ENCODE results near the gene SF3A2. TPM values are rescaled to one million over a fixed set of nuclear protein-coding genes. Genes with fewer than 3 reads are reported as not detected.

The SF3A2 gene
- total and polyA plus RNA-seq, 4 donors = 37.2 to 113 (median 63.0) TPM

- H3K27me3 ChIP-seq (ENCODE audit: control insufficient read depth in 3 of 3, insufficient read depth in 3 of 3, low read length in 2 of 3) = no peaks in the 10 kb centered on the region
- no peak overlapping the region for H3K4me3 ChIP-seq
- no peaks in the 10 kb centered on the region for H3K9me3 ChIP-seq (ENCODE audit: control insufficient read depth in 4 of 4, insufficient read depth in 3 of 4, low read length in 3 of 4)
- H3K36me3 ChIP-seq (ENCODE audit: control insufficient read depth in 4 of 4, insufficient read depth in 4 of 4, low read length in 4 of 4) = peaks cover 4 to 31% (median 11%) of the 10 kb centered on the region in 4 donors
- ATAC-seq (ENCODE audit: insufficient read depth, low FRiP score) (no peak), DNase-seq (no peak)
- WGBS, 2 donors = 87 to 88% methylated on average over 9 of the region's 9 CpGs
- H3K4me1 ChIP-seq (ENCODE audit: control insufficient read depth in 5 of 5, insufficient read depth in 5 of 5, low read length in 5 of 5) = peaks cover 0 to 35% (median 14%) of the 10 kb centered on the region in 5 donors
- no peak overlapping the region for H3K9ac ChIP-seq (ENCODE audit: insufficient read depth in 1 of 2, low read length in 2 of 2)
- TF ChIP-seq CTCF (IDR thresholded peaks at IDR 0.05; ENCODE audit: control extremely low read depth, extremely low read depth) = no peak
- peak overlapping the region; percentile 24 to 92 for H3K27ac ChIP-seq (ENCODE audit: low read depth in 1 of 2, low read length in 1 of 2)
Observed at GRCh38 chr19:2274185-2274711, 37.6 kb downstream of the SF3A2 start.

DNA sequence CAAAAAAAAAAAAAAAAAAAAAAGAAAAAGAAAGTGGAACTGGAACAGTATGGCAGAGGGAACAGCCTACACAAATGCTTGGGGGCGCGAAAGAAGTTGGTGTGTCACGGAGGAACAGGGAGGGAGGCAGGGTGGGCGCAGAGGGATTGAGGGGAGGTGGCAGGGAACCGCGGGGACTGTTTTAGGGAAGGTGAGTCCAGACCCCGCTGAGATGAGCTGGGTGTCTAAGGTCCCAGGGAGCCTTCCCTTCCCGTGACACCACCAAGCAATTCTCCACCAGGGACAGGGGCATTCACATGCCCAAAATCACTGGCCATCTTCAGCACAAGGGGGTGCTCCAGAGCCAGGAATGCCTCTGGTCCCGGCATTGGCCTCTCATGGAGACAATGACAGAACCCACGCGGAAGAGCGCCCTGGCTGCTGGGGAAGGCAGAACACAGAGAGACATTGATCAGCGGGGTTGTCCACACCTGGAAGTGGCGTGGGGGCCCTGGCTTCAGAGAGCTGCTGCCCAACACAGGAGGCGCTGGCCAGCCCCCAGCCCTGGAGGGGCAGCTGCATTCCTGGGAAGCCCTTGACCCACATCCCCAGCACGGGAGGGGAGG lies 38.4 kb downstream of the SF3A2 start:
- Histone ChIP-seq H3K36me3 (ENCODE audit: control insufficient read depth in 4 of 4, insufficient read depth in 4 of 4, low read length in 4 of 4) (peaks cover 4 to 31% (median 11%) of the 10 kb centered on the region in 4 donors), H3K27ac (ENCODE audit: low read depth in 1 of 2, low read length in 1 of 2) (peak overlapping the region in 1 of 2 donors; percentile 79), H3K4me1 (ENCODE audit: control insufficient read depth in 5 of 5, insufficient read depth in 5 of 5, low read length in 5 of 5) (peaks cover 0 to 35% (median 14%) of the 10 kb centered on the region in 5 donors), H3K4me3 (no peak overlapping the region), H3K9me3 (ENCODE audit: control insufficient read depth in 4 of 4, insufficient read depth in 3 of 4, low read length in 3 of 4) (no peaks in the 10 kb centered on the region), H3K27me3 (ENCODE audit: control insufficient read depth in 3 of 3, insufficient read depth in 3 of 3, low read length in 2 of 3) (no peaks in the 10 kb centered on the region), H3K9ac (ENCODE audit: insufficient read depth in 1 of 2, low read length in 2 of 2) (no peak overlapping the region)
- WGBS, 2 donors = 55 to 63% methylated on average over 15 to 16 of the region's 16 CpGs
- DNase-seq (peak; percentile 65 to 76 (median 72)), ATAC-seq (ENCODE audit: insufficient read depth, low FRiP score) (no peak)
- TF ChIP-seq CTCF (IDR thresholded peaks at IDR 0.05; ENCODE audit: control extremely low read depth, extremely low read depth) = peak; percentile 48

- WGBS, 2 donors = 76 to 83% methylated on average over 73 to 74 of the region's 74 CpGs
- no peak for TF ChIP-seq CTCF (IDR thresholded peaks at IDR 0.05; ENCODE audit: control extremely low read depth, extremely low read depth)
- peaks cover 4 to 31% (median 9%) of the 10 kb centered on the region in 4 donors for H3K36me3 ChIP-seq (ENCODE audit: control insufficient read depth in 4 of 4, insufficient read depth in 4 of 4, low read length in 4 of 4)
- H3K4me1 ChIP-seq (ENCODE audit: control insufficient read depth in 5 of 5, insufficient read depth in 5 of 5, low read length in 5 of 5) = peaks cover 0 to 35% (median 14%) of the 10 kb centered on the region in 5 donors
- no peaks in the 10 kb centered on the region for H3K27me3 ChIP-seq (ENCODE audit: control insufficient read depth in 3 of 3, insufficient read depth in 3 of 3, low read length in 2 of 3)
- ATAC-seq (ENCODE audit: insufficient read depth, low FRiP score) (no peak), DNase-seq (peak in 2 of 3 donors; percentile 18 to 65)
- peak overlapping the region in 1 of 2 donors; percentile 79 for H3K27ac ChIP-seq (ENCODE audit: low read depth in 1 of 2, low read length in 1 of 2)
- no peak overlapping the region for H3K9ac ChIP-seq (ENCODE audit: insufficient read depth in 1 of 2, low read length in 2 of 2)
- no peak overlapping the region for H3K4me3 ChIP-seq
- no peaks in the 10 kb centered on the region for H3K9me3 ChIP-seq (ENCODE audit: control insufficient read depth in 4 of 4, insufficient read depth in 3 of 4, low read length in 3 of 4)
Observed at GRCh38 chr19:2275588-2276428, 39.2 kb downstream of the SF3A2 start.

Measured in lung (tissue), 12 donors.